Nephron progenitor cell (in vitro differentiated cells): Measurements from ENCODE around the gene SMIM14.
A peak's percentile ranks its signal among the peaks of the same experiment; 100 is the strongest.

Experiments used
- DNase-seq: peaks from one replicate; pipeline ENCODE4 v3.0.0; 2021
- H3K27ac Mint-ChIP-seq: 2 replicates; pipeline ENCODE4 v1.8.0; 2021; ENCODE audit warnings: mild to moderate bottlenecking, moderate library complexity, mixed read lengths
- H3K27me3 Mint-ChIP-seq: 2 replicates; pipeline ENCODE4 v1.8.0; 2021; ENCODE audit warnings: mild to moderate bottlenecking, low read depth, mixed read lengths; ENCODE audit not compliant: poor library complexity
- H3K36me3 Mint-ChIP-seq: 2 replicates; pipeline ENCODE4 v1.8.0; 2021; ENCODE audit warnings: low read depth, mixed read lengths
- H3K4me1 Mint-ChIP-seq: 2 replicates; pipeline ENCODE4 v1.8.0; 2021; ENCODE audit warnings: mixed read lengths
- H3K4me3 Mint-ChIP-seq: 2 replicates; pipeline ENCODE4 v1.8.0; 2021; ENCODE audit warnings: mild to moderate bottlenecking, moderate library complexity, mixed read lengths
- H3K9me3 Mint-ChIP-seq: 2 replicates; pipeline ENCODE4 v1.8.0; 2021; ENCODE audit warnings: mild to moderate bottlenecking, moderate library complexity, mixed read lengths
- TF ChIP-seq, protein P1 (sequence below): fragments of 200-600 bp; sonication (generic); IDR thresholded peaks from 2 replicates; pipeline ENCODE4 v1.5.0; 2021; ENCODE audit warnings: antibody characterized with exemption

SMIM14 gene

DNA sequence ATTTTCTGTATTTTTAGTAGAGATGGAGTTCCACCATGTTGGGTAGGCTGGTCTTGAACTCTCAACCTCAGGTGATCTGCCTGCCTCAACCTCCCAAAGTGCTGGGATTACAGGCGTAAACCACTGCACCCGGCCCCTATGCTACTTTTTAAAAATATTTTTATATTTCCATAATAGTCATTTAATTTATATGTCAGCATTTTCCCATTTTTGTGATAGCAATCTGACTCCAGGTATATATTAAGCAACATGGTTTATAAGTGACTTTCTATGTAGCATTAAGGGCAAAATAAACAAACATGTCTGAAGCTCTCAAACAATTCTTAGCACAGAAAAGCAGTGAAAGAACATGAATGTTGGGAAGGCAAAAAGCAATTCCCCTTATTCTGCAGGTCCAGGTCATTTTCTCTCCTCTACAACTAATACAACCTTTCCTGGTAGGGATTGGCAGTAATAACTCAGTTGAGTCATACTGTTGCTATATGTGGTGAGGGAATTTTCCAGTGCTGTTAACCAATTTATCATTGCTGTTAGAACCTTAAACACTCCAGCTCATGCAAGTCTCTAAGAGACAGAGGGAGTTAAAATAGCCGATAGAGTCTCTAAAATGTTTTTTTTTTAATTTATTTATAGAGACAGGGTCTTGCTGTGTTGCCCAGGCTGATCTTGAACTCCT, 24.0 kb downstream of the SMIM14 start:
- DNase-seq = no peak
- no peaks in the 10 kb centered on the region for H3K9me3 Mint-ChIP-seq
- H3K27me3 Mint-ChIP-seq = peaks cover 4% of the 10 kb centered on the region
- TF ChIP-seq, protein P1, sequence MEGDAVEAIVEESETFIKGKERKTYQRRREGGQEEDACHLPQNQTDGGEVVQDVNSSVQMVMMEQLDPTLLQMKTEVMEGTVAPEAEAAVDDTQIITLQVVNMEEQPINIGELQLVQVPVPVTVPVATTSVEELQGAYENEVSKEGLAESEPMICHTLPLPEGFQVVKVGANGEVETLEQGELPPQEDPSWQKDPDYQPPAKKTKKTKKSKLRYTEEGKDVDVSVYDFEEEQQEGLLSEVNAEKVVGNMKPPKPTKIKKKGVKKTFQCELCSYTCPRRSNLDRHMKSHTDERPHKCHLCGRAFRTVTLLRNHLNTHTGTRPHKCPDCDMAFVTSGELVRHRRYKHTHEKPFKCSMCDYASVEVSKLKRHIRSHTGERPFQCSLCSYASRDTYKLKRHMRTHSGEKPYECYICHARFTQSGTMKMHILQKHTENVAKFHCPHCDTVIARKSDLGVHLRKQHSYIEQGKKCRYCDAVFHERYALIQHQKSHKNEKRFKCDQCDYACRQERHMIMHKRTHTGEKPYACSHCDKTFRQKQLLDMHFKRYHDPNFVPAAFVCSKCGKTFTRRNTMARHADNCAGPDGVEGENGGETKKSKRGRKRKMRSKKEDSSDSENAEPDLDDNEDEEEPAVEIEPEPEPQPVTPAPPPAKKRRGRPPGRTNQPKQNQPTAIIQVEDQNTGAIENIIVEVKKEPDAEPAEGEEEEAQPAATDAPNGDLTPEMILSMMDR = no peak
- H3K4me3 Mint-ChIP-seq = no peak overlapping the region
- no peak overlapping the region for H3K27ac Mint-ChIP-seq
- peaks cover 15% of the 10 kb centered on the region for H3K36me3 Mint-ChIP-seq
- peaks cover 5% of the 10 kb centered on the region for H3K4me1 Mint-ChIP-seq

DNA sequence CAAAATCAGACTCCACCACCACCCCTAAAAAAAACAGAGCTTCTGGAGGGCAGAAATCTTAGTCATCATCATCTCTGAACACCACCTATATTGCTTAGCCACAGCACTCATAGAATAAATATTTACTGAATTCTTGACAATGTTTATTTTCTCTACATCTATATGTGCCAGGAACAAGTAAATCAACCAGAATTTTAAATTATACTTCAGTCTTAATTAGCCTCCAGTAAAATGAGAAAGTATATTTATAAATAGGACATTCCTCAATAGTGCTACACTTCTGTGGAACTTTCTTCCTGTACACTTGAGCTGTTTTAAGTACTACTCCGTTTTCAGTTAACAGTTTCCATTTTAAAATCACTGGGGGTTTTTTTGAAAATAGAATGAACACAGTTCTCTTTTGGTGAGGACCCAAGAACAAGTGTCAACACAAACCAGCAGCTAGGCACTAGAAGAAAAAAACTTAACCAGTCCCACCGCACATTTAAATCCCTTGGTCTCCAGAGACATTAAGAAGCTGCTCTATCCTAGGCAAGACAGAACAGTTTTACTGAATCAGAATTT, 25.5 kb downstream of the SMIM14 start:
- H3K9me3 Mint-ChIP-seq = no peaks in the 10 kb centered on the region
- TF ChIP-seq, protein P1 = no peak
- no peak overlapping the region for H3K27ac Mint-ChIP-seq
- H3K36me3 Mint-ChIP-seq = peaks cover 26% of the 10 kb centered on the region
- H3K27me3 Mint-ChIP-seq = peaks cover 4% of the 10 kb centered on the region
- no peak overlapping the region for H3K4me3 Mint-ChIP-seq
- H3K4me1 Mint-ChIP-seq = peaks cover 5% of the 10 kb centered on the region
- DNase-seq = no peak

DNA sequence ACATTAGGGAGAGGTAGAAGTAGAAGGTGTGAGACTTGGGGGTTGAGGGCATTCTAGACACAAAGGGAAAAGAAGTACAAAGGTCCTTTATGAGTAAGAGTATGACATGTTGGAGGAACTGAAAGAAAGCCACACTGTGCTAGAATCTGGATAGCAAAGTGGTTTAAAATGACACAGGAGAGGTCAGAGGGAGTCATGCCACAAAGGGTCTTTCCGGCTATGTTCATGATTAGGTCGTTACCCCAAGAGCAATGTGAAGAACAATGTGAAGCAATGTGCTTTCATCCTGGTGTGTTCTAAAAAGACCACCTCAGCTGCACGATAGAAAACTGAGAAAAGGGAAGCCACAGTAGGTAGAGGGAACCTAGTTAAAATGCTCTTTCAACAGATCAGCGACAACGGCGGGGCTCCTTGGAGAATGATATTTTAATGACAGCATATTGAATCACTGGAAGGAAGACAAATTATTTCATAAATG, 29.2 kb downstream of the SMIM14 start:
- no peak overlapping the region for H3K4me3 Mint-ChIP-seq
- peaks cover 4% of the 10 kb centered on the region for H3K27me3 Mint-ChIP-seq
- TF ChIP-seq, protein P1 = no peak
- peaks cover 50% of the 10 kb centered on the region for H3K36me3 Mint-ChIP-seq
- H3K27ac Mint-ChIP-seq = peak overlapping the region; percentile 76
- DNase-seq = no peak
- peaks cover 12% of the 10 kb centered on the region for H3K9me3 Mint-ChIP-seq
- H3K4me1 Mint-ChIP-seq = peaks cover 5% of the 10 kb centered on the region

DNA sequence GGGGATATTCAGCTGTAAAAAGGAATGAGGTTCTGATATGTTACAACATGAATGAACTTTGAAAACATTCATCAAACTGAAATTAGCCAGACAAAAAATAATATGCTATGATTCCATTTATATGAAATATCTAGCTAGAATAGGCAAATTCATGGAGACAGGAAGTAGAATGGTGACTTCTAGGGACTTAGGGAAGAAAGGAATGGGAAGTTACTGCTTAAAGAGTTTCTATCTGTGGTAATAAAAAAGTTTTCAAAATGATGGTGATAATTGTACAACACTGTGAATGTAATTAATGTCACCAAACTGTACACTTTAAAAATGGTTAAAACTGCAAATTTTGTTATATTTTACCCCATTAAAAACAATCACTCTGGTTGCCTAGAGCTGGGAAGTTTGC, 30.2 kb downstream of the SMIM14 start:
- Mint-ChIP-seq H3K9me3 (peaks cover 12% of the 10 kb centered on the region), H3K4me1 (peaks cover 5% of the 10 kb centered on the region), H3K27me3 (peaks cover 4% of the 10 kb centered on the region), H3K36me3 (peaks cover 50% of the 10 kb centered on the region), H3K4me3 (no peak overlapping the region), H3K27ac (no peak overlapping the region)
- TF ChIP-seq, protein P1 = no peak
- no peak for DNase-seq

DNA sequence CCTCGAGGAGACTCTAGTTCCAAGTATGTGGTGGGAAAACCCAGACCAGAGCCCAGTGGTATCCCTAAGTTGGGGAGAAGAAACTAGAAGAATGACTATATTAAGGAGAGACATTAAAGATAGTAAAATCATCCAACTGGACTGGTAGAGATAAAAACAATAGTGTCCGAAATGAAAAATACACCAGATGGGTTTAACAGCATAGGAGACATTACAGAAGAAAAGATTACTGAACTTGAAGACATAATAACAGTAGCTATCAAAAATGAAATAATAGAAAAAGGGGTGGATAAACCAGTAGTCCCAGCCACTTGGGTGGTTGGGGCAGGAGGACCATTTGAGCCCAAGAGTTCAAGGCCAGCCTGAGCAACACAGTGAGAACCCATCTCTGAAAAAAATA, 31.9 kb downstream of the SMIM14 start:
- DNase-seq = no peak
- H3K9me3 Mint-ChIP-seq = peaks cover 12% of the 10 kb centered on the region
- no peak overlapping the region for H3K27ac Mint-ChIP-seq
- TF ChIP-seq, protein P1 = no peak
- no peaks in the 10 kb centered on the region for H3K27me3 Mint-ChIP-seq
- H3K4me3 Mint-ChIP-seq = no peak overlapping the region
- H3K4me1 Mint-ChIP-seq = peaks cover 5% of the 10 kb centered on the region
- peaks cover 57% of the 10 kb centered on the region for H3K36me3 Mint-ChIP-seq
